HT-29 (cell line): ENCODE results near the gene GAK. TPM values are rescaled to one million over a fixed set of nuclear protein-coding genes. Genes with fewer than 3 reads are reported as not detected.
"Not testable (repeated sequence)": the region's sequence is repeated elsewhere in the genome, so short reads cannot be mapped to it uniquely, and the experiment has no call there.

Experiments
- DNase-seq: peaks from one replicate; pipeline ENCODE4 v3.0.0-alpha.2; 2015; ENCODE audit warnings: low spot score
- total RNA-seq: library from RNA; depleted of rRNA; stranded (reverse); fragments of >200 nt; shearing (Covaris generic); gene quantifications from 2 replicates; pipeline ENCODE4 v1.2.3, GENCODE V29; 2014; rRNA removed

Gene GAK
- total RNA-seq, 1 experiment from 2014 or later = 308 TPM

DNA sequence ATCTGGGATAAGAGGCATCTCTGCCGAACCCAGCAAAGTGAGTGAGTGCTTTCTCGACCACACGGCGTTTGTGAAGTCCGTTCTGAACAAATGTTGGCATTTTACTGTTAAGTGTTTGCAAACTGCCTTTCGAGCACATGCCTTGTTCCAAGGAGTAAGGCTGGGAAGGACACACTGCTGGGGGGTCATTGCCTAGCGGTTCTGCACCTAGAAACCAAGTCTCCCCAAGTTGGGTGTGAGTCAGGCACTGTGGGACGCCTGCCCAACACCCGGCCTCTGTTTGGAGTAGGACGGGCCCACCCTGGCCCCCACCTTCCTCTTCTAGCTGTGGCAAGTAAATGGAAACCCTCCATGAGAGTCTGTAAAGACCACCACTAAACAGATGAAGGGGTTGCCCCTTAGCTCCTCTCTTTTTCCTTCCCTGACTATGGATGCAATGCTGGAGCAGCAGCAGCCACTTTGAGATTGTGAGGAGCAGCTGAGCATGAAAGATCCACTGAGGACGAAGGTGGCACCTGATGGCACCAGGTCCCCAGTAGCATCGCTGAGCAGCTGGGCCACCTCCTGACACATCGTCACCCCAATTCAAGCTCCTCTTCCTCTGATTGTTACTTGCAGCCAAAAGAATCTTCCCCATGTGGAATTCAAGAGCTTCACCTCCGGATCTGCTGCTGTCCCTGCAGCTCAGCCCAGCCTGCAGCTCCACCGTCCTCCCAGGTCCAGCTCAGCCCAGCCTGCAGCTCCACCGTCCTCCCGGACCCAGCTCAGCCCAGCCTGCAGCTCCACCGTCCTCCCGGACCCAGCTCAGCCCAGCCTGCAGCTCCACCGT is 112.5 kb downstream of the GAK start:
- DNase-seq = no peak

DNA sequence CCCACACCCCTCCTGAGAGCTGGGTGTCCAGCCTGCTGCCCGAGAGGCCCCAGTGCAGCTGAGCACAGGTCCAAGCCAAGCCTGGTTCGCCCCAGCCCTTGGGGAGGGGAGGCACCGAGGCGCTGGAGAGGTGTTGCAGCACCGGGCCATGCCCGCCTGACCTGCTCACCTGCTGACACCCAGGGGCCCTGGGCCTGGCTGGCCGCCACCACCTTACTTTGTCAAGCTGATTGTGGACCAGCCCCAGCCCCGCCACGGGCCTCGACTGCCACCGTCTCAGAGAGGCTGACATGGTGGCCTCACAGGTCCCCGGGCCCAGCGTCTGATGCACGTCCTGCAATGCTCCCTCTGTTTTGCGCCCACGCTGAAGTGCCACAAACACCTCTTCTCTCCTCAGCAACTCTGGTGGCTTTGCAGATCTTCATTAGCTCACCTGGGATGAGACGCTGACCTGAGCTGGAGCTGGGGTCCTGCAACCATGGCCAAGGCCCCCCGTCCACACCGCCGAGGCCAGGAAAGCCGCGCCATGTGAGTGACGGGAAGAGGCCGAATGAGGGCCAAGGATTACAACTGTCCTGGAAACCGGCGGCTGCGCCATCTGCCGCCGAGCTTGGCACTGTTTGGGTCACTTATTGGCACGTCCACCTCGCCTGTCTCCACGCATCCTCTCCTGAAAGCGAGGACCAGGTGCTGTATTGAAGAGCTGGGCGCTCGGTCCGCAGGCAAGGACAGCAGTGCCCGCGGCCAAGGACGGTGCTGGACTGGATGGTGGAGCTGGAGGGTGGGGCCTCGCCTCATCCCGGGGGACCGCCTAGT is 113.8 kb downstream of the GAK start:
- no peak for DNase-seq

- DNase-seq = peak; percentile 30
These were observed 116.5 kb downstream of the GAK start for GRCh38 chr4:815464-816146.

DNA sequence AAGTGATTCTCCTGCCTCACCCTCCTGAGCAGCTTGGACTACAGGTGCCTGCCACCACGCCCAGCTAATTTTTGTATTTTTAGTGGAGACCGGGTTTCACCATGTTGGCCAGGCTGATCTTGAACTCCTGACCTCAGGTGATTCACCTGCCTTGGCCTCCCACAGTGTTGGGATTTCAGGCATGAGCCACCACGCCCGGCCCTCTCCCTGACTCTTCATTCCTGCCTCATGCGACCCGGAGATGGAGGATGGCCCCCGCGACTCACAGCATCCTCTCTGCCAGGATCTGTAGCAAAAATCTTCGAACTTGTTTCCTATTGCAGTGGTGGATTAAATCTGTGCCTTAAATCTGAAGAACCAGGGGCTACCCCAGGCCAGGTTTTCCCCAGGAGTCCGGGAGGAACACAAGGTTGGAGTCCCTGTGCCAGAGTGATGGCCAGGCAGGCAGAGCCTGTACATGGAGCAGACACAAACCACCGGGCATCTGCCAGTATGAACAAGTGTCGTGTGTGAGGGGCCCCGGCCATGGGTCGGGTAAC is 117.7 kb downstream of the GAK start:
- DNase-seq = no peak

GRCh38 chr4:813900-814299 is 118.2 kb downstream of the GAK start:
- DNase-seq = peak; percentile 42

GRCh38 chr4:808860-809570 is 123.1 kb downstream of the GAK start:
- DNase-seq = no peak

- DNase-seq = no peak
These were observed 124.3 kb downstream of the GAK start for GRCh38 chr4:807792-808191.

GRCh38 chr4:806979-807378 is 125.1 kb downstream of the GAK start:
- not testable (repeated sequence) for DNase-seq

DNA sequence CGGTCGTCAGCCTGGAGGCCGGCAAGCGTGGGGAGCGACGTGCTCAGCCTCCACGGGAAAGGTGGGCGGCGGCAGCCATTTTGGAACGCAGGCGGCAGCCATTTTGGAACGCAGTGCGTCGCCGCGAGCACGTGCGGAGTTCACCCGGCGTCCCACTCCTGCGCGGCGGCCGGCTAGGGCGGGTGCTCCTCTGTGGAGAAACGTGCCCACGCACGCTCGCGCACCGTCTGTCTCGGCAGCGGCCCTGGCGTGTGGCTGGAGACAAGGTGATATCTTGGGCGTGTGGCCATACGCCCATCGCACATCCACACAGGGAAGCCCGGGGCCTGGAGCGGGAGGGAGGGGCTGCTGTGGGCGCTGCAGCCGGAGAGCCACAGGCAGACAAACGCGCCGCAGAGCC is 127.3 kb downstream of the GAK start:
- no peak for DNase-seq

GRCh38 chr4:803884-804283 is 128.2 kb downstream of the GAK start:
- no peak for DNase-seq

GRCh38 chr4:801436-802124 is 130.5 kb downstream of the GAK start:
- DNase-seq = no peak

Other genes starting within 250 kb of the GAK start
- gene SLC49A3, start 243.2 kb downstream of the GAK start, total RNA-seq = 0.56 TPM in 1 of 2 replicates, not detected in the other
- 48.6 and 64.9 TPM in 2 replicates for gene PCGF3, start 226.5 kb downstream of the GAK start, total RNA-seq
- 0.28 and 0.73 TPM in 2 replicates for gene CPLX1, start 106.2 kb downstream of the GAK start, total RNA-seq
- gene TMEM175, start 144 bp upstream of the GAK start, total RNA-seq = 13.7 and 33.0 TPM in 2 replicates
- gene DGKQ, start 41.3 kb upstream of the GAK start, total RNA-seq = 46.7 and 50.5 TPM in 2 replicates
- 39.7 and 53.5 TPM in 2 replicates for gene IDUA, start 54.7 kb upstream of the GAK start, total RNA-seq
- 5.8 and 6.2 TPM in 2 replicates for gene SLC26A1, start 61.1 kb upstream of the GAK start, total RNA-seq
- 74.9 and 76.9 TPM in 2 replicates for gene FGFRL1, start 79.3 kb upstream of the GAK start, total RNA-seq
- gene RNF212, start 181.2 kb upstream of the GAK start, total RNA-seq = not detected in 2 replicates
- gene SPON2, start 240.3 kb upstream of the GAK start, total RNA-seq = 1.2 and 2.9 TPM in 2 replicates